ENCODE results near the gene ZNF280B. TPM values are rescaled to one million over a fixed set of nuclear protein-coding genes. Genes with fewer than 3 reads are reported as not detected.
"Not testable (repeated sequence)": the region's sequence is repeated elsewhere in the genome, so short reads cannot be mapped to it uniquely, and the experiment has no call there.

The ZNF280B gene
- total RNA-seq, 1 experiment from 2014 or later = 2.7 TPM

DNA sequence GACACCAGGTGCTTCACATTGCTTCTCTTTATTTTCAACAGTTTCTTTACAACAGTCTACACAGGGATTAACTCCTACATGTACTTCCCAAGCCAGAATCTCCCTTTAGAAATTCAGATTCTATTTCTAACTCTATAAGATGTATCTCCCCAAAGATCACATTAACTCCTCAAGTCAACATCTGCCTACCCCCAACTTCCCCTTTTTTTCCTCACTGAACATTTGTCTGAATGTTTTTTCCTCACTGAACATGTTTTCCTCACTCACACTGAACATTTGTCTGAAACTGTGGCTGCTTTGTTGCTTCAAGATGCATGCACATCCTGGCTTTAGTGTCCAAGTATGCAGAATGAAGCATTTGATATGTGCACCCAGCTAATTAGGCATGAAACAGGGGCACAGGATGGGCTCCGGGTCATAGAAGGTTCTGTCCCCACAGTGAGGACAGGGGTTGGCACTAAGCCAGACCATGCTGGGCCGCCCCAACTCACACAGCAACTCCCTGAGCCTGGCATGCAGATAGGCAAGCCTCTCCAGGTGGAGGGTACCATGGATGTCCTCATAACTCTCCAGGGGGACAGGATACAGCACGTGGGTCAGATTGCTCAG, 39.3 kb upstream of the ZNF280B start:
- Histone ChIP-seq H3K9me3 (replicated peaks) (no peaks in the 10 kb centered on the region), H3K4me1 (replicated peaks) (no peaks in the 10 kb centered on the region), H3K27me3 (replicated peaks) (peaks cover 31% of the 10 kb centered on the region), H3K4me3 (no peak overlapping the region), H3K27ac (no peak overlapping the region), H3K36me3 (no peaks in the 10 kb centered on the region)
- DNase-seq (ENCODE audit: low read depth in 1 of 2, low spot score in 2 of 2) = no peak

GRCh38 chr22:22547226-22547625, 38.7 kb upstream of the ZNF280B start:
- H3K4me3 ChIP-seq = no peak overlapping the region
- H3K9me3 ChIP-seq (replicated peaks) = no peaks in the 10 kb centered on the region
- no peak for DNase-seq (ENCODE audit: low read depth in 1 of 2, low spot score in 2 of 2)
- peaks cover 33% of the 10 kb centered on the region for H3K27me3 ChIP-seq (replicated peaks)
- no peak overlapping the region for H3K27ac ChIP-seq
- no peaks in the 10 kb centered on the region for H3K36me3 ChIP-seq
- H3K4me1 ChIP-seq (replicated peaks) = no peaks in the 10 kb centered on the region

DNA sequence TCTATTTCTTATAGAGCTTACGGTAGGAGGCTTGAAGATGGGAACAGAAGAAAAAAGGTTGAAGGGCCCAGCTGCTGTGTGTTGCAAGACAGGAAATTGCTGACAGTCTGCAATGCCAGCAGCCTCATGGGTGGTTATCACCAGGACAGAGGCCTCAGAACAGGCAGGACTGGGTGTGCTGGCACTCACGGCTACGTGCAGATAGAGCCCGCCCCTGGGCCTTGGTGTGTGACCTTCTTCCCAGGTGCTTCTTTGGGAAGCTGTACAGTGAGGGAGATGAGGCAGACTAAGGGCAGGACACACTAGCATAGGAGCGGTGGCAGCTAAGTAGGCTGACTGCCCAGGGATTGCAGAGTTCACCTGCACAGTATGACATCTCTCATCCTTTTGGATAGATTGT, 37.9 kb upstream of the ZNF280B start:
- DNase-seq (ENCODE audit: low read depth in 1 of 2, low spot score in 2 of 2) = no peak
- Histone ChIP-seq H3K27me3 (replicated peaks) (peaks cover 31% of the 10 kb centered on the region), H3K27ac (no peak overlapping the region), H3K4me3 (no peak overlapping the region), H3K9me3 (replicated peaks) (no peaks in the 10 kb centered on the region), H3K36me3 (no peaks in the 10 kb centered on the region), H3K4me1 (replicated peaks) (no peaks in the 10 kb centered on the region)

DNA sequence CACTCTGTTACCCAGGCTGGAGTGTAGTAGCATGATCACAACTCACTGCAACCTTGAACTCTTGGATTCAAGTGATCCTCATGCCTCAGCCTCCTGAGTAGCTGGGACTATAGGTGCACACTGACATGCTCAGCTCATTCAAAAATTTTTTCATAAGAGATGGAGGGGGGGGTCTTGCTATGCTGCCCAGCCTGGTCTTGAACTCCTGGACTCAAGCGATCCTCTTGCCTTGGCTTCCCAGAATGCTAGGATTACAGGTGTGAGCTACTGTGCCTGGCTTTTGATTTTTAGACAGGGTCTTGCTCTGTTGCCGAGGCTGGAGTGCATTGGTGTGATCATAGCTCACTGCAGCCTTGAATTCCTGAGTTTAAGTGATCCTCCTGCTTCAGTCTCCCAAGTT, 36.5 kb upstream of the ZNF280B start:
- peaks cover 34% of the 10 kb centered on the region; the same call in 1 of the 2 replicates for H3K27me3 ChIP-seq (replicated peaks)

DNA sequence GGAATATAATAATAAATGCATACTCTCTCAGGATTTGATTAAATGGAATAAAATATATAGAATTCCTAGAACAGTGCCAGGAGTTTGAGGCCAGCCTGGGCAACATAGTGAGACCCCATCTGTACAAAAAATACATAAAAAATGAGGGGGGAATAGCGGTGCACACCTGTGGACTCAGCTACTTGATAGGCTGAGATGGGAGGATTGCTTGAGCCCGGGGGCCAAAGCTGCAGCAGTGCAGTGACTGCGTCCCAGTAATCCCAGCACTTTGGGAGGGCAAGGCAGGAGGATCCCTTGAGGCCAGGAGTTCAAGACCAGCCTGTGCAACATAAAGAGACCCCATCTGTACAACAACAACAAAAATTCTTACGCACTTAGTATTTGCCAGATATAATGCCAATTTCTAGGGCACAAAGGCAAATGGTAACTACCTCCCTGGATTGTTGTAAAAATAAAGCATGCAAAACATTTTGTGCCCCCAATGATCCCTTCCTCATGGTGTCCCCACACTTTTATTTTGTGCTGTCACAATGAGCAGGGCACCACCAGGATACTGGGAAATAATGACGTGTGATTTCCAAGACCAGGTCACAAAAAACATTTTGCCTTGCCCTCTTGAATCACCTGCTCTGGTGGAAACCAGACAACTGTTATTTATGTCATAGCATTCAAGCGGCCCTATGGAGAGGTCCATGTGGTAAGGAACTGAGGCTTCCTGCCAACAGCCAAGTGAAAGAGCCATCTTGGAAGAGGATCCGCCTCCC, 29.9 kb upstream of the ZNF280B start:
- Histone ChIP-seq H3K27ac (no peak overlapping the region), H3K36me3 (no peaks in the 10 kb centered on the region), H3K9me3 (replicated peaks) (no peaks in the 10 kb centered on the region), H3K4me3 (no peak overlapping the region), H3K4me1 (replicated peaks) (no peaks in the 10 kb centered on the region), H3K27me3 (replicated peaks) (peaks cover 24% of the 10 kb centered on the region; the same call in 1 of the 2 replicates)
- DNase-seq (ENCODE audit: low read depth in 1 of 2, low spot score in 2 of 2) = no peak

More for the DNA sequence above, 36.5 kb upstream of the ZNF280B start:
- no peak for DNase-seq (ENCODE audit: low read depth in 1 of 2, low spot score in 2 of 2)
- H3K36me3 ChIP-seq = no peaks in the 10 kb centered on the region
- no peaks in the 10 kb centered on the region for H3K4me1 ChIP-seq (replicated peaks)
- H3K9me3 ChIP-seq (replicated peaks) = no peaks in the 10 kb centered on the region
- H3K4me3 ChIP-seq = no peak overlapping the region
- H3K27ac ChIP-seq = no peak overlapping the region

DNA sequence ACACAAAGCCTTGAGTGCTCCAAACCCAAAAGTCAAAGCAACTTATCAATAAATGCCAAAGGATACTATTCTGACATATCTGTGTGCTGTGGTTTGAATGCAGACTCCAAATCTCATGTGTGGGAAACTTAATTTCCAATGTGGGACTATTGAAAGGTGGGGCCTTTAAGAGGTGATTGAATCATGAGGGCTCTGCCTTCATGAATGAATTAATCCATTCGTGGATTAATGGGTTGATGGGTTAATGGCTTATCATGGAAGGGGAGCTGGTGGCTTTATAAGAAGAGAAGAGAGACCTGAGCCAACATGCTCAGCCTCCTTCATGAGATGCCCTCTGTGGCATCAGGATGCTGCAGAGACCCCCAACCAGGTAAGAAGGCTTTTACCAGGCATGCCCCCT, 28.4 kb upstream of the ZNF280B start:
- H3K4me1 ChIP-seq (replicated peaks) = no peaks in the 10 kb centered on the region
- no peaks in the 10 kb centered on the region for H3K36me3 ChIP-seq
- no peak overlapping the region for H3K27ac ChIP-seq
- H3K27me3 ChIP-seq (replicated peaks) = peaks cover 21% of the 10 kb centered on the region; the same call in 1 of the 2 replicates
- no peaks in the 10 kb centered on the region for H3K9me3 ChIP-seq (replicated peaks)
- no peak overlapping the region for H3K4me3 ChIP-seq
- no peak for DNase-seq (ENCODE audit: low read depth in 1 of 2, low spot score in 2 of 2)

DNA sequence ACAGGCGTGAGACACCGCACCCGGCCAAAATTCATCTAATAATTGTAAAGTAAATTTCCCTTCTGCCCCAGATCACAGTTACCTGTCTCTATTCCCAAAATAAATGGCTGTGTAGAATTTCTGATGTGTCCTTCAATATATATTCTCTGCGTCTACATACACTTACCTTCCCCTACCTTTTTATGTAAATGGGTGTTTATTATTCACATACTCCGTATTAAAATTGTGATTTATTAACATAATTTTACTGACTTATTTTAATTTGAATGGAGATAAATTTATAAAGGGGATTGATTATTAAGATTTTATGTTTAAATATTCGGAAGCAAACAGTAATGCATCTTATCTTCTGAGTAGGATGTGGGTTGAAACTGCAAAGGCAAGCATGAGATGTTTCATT, 28.0 kb upstream of the ZNF280B start:
- H3K9me3 ChIP-seq (replicated peaks) = no peaks in the 10 kb centered on the region
- no peak overlapping the region for H3K27ac ChIP-seq
- no peaks in the 10 kb centered on the region for H3K36me3 ChIP-seq
- no peak for DNase-seq (ENCODE audit: low read depth in 1 of 2, low spot score in 2 of 2)
- H3K27me3 ChIP-seq (replicated peaks) = peaks cover 21% of the 10 kb centered on the region; the same call in 1 of the 2 replicates
- H3K4me3 ChIP-seq = no peak overlapping the region
- H3K4me1 ChIP-seq (replicated peaks) = no peaks in the 10 kb centered on the region

- peaks cover 19% of the 10 kb centered on the region; the same call in 1 of the 2 replicates for H3K27me3 ChIP-seq (replicated peaks)
- H3K9me3 ChIP-seq (replicated peaks) = no peaks in the 10 kb centered on the region
- DNase-seq (ENCODE audit: low read depth in 1 of 2, low spot score in 2 of 2) = no peak
- H3K36me3 ChIP-seq = no peaks in the 10 kb centered on the region
- H3K4me3 ChIP-seq = no peak overlapping the region
- no peaks in the 10 kb centered on the region for H3K4me1 ChIP-seq (replicated peaks)
- H3K27ac ChIP-seq = no peak overlapping the region
Measured at GRCh38 chr22:22535662-22536061, 27.1 kb upstream of the ZNF280B start.

DNA sequence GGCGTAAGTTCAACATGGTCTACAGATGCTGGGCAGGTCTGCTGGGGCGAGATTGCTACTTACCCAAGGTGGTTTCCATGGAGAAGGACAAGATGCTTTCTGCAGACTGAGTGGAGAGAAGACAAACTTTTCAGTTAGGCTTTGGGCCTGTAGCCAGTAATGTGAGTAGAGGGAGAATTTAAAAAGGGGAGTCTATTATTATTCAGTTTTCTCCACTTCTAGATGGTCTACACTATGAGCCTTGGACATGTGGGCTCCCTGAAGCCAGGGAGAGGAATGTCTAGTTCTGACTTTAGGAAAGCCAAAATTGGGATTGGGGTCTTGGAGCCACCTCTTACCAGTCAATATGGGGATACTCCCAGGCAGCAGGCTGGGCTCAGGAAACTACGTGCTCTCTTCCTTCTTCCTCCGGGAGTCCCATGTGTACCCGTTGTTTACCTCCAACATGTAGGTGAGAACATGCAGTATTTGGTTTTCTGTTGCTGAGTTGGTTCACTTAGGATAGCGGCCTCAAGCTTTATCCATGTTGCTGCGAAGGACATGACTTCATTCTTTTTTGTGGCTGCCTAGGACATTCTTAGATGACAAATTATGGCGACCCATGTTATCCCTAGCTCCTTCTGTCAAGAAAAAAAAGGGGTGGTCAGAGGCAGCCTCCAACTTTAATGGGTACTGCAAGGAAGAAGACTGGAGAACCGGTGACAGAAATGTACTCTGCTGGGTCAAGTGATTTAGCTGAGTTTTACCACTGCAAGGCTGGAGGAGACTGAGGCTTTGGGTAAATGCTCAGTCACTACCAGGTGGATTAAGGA, 26.3 kb upstream of the ZNF280B start:
- Histone ChIP-seq H3K27me3 (replicated peaks) (peaks cover 12% of the 10 kb centered on the region; the same call in 1 of the 2 replicates), H3K27ac (no peak overlapping the region)
- DNase-seq (ENCODE audit: low read depth in 1 of 2, low spot score in 2 of 2) = no peak

GRCh38 chr22:22533863-22534262, 25.3 kb upstream of the ZNF280B start:
- H3K9me3 ChIP-seq (replicated peaks) = no peaks in the 10 kb centered on the region
- H3K27me3 ChIP-seq (replicated peaks) = peaks cover 9% of the 10 kb centered on the region; the same call in 1 of the 2 replicates
- no peak overlapping the region for H3K4me3 ChIP-seq
- no peaks in the 10 kb centered on the region for H3K36me3 ChIP-seq
- H3K4me1 ChIP-seq (replicated peaks) = no peaks in the 10 kb centered on the region
- H3K27ac ChIP-seq = no peak overlapping the region
- DNase-seq (ENCODE audit: low read depth in 1 of 2, low spot score in 2 of 2) = no peak

More for the DNA sequence above, 26.3 kb upstream of the ZNF280B start:
- no peak overlapping the region for H3K4me3 ChIP-seq
- H3K36me3 ChIP-seq = no peaks in the 10 kb centered on the region
- no peaks in the 10 kb centered on the region for H3K9me3 ChIP-seq (replicated peaks)
- no peaks in the 10 kb centered on the region for H3K4me1 ChIP-seq (replicated peaks)

GRCh38 chr22:22533417-22533816, 24.9 kb upstream of the ZNF280B start:
- H3K36me3 ChIP-seq = no peaks in the 10 kb centered on the region
- no peak for DNase-seq (ENCODE audit: low read depth in 1 of 2, low spot score in 2 of 2)
- no peak overlapping the region for H3K27ac ChIP-seq
- no peaks in the 10 kb centered on the region for H3K4me1 ChIP-seq (replicated peaks)
- no peak overlapping the region for H3K4me3 ChIP-seq
- H3K9me3 ChIP-seq (replicated peaks) = no peaks in the 10 kb centered on the region
- H3K27me3 ChIP-seq (replicated peaks) = peaks cover 9% of the 10 kb centered on the region; the same call in 1 of the 2 replicates

DNA sequence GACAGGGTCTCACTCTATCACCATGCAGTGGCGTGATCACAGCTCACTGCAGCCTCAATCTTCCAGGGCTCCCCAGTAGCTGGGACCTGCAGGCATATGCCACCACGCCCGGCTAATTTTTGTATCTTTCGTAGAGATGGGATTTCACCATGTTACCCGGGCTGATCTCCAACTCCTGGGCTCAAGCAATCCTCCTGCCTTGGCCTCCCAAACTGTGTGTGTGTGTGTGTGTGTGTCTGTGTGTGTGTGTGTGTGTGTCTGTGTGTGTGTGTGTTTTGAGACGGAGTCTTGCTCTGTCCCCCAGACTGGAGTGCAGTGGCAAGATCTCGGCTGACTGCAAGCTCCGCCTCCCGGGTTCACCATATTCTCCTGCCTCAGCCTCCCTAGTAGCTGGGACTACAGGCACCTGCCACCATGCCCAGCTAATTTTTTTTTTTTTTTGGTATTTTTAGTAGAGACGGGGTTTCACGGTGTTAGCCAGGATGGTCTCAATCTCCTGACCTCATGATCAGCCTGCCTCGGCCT, 24.1 kb upstream of the ZNF280B start:
- not testable (repeated sequence) for H3K27ac ChIP-seq; H3K4me3 ChIP-seq; H3K27me3 ChIP-seq (replicated peaks)

DNA sequence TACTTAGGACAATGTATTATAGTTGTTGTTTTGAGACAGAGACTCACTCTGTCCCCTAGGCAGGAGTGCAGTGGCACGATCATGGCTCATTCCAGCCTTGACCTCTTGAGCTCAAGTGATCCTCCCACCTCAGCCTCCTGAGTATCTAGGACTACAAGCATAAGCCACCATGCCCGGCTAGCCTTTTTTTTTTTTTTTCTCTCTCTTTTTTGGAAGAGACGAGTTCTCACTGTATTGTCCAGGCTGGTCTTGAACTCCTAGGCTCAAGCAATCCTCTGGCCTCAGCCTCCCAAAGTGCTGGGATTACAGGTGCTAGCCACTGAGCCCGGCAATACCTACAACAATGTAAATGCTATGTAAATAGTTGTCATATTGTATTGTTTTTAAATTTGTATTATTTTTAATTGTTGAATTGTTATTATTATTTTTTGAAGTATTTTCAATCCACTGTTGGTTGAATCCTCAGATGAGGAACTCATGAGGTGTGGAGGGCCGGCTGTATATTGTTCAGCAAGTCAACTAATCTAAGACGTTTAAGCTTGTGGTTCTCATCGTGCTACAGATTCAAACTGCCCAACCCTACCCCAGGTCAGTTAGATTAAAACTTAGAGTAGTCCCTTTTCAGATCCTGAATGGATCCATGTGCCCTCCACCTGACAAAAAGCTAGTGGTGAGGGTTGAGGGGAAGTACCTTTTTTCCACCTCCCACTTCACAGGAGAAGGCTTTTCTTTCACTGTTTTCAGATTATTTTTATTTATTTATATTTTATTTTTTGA, 23.4 kb upstream of the ZNF280B start:
- Histone ChIP-seq H3K9me3 (replicated peaks) (no peaks in the 10 kb centered on the region), H3K27ac (no peak overlapping the region), H3K27me3 (replicated peaks) (peaks cover 8% of the 10 kb centered on the region; the same call in 1 of the 2 replicates), H3K36me3 (no peaks in the 10 kb centered on the region), H3K4me1 (replicated peaks) (no peaks in the 10 kb centered on the region), H3K4me3 (no peak overlapping the region)
- no peak for DNase-seq (ENCODE audit: low read depth in 1 of 2, low spot score in 2 of 2)

More for the DNA sequence above, 24.1 kb upstream of the ZNF280B start:
- DNase-seq (ENCODE audit: low read depth in 1 of 2, low spot score in 2 of 2); H3K36me3 ChIP-seq; H3K4me1 ChIP-seq (replicated peaks); H3K9me3 ChIP-seq (replicated peaks): not testable (repeated sequence)

All from SJSA1 (cell line).